Transverse colon (tissue), 4 donors: ENCODE data around the gene PRRX1. TPM values are rescaled to one million over a fixed set of nuclear protein-coding genes. Genes with fewer than 3 reads are reported as not detected.
A peak's percentile ranks its signal among the peaks of the same experiment; 100 is the strongest.

ENCODE experiments used
- DNase-seq: peaks from one replicate; pipeline ENCODE4 v3.0.0-alpha.2; 2019
- H3K27ac ChIP-seq, 4 donors: fragments of 200-600 bp; sonication (generic); 2 replicates each; pipeline ENCODE4 v1.5.1; 2016 to 2018; ENCODE audit warnings: inconsistent platforms in 4 of 4
- H3K27me3 ChIP-seq: fragments of 200-600 bp; sonication (generic); 2 replicates; pipeline ENCODE4 v1.5.1; 2017; ENCODE audit warnings: inconsistent platforms
- H3K36me3 ChIP-seq, 4 donors: fragments of 200-600 bp; sonication (generic); 2 replicates each; pipeline ENCODE4 v1.5.1; 2017 to 2019; ENCODE audit warnings: inconsistent platforms in 4 of 4
- H3K4me1 ChIP-seq, 4 donors: fragments of 200-600 bp; sonication (generic); 2 replicates each; pipeline ENCODE4 v1.5.1; 2017 to 2020; ENCODE audit warnings: inconsistent platforms in 4 of 4
- H3K4me3 ChIP-seq, 4 donors: fragments of 200-600 bp; sonication (generic); 1 replicate in 1 of 4; 2 replicates in 3 of 4; pipeline versions ENCODE4 v1.5.1 to v1.6.1; 2017 to 2019; ENCODE audit warnings: inconsistent platforms in 4 of 4
- H3K9me3 ChIP-seq, 2 donors: fragments of 200-600 bp; sonication (generic); 2 replicates each; pipeline ENCODE4 v1.5.1; 2017 to 2019; ENCODE audit warnings: inconsistent platforms in 2 of 2
- EP300 ChIP-seq: sonication (generic); formaldehyde crosslinking; IDR thresholded peaks from one replicate; pipeline ENCODE4 v1.6.1; 2017; ENCODE audit warnings: antibody characterized with exemption, low read depth
- POLR2A ChIP-seq: fragments of 450-650 bp; IDR thresholded peaks from one replicate; pipeline ENCODE4 v1.6.1; 2016; ENCODE audit warnings: antibody characterized with exemption, mild to moderate bottlenecking, moderate library complexity
- POLR2AphosphoS5 ChIP-seq, 3 donors: sonication (generic); formaldehyde crosslinking; IDR thresholded peaks; one replicate each; pipeline ENCODE4 v1.6.1; 2016; ENCODE audit warnings: antibody characterized with exemption in 3 of 3
- WGBS, 2 donors: methylation state at CpG; one replicate each; pipeline ENCODE4 v1.1.5; 2018; ENCODE audit warnings: low coverage in 1 of 2; 5-methylcytosine and 5-hydroxymethylcytosine counted together
- in situ Hi-C, 4 donors: fragments of 200-750 bp; cut with MboI; loops; one replicate each; pipeline versions ENCODE4 v1.15.0 to v1.15.1; 2017; ENCODE audit warnings: low sequenced_read_pairs in 3 of 4, low pct_ligation_motif_present in 1 of 4, low pct_unique_long_range_greater_than_20kb in 1 of 4
- intact Hi-C: fragments of 100-400 bp; cut with DNase I; formaldehyde crosslinking; loops from one replicate; pipeline ENCODE4 v1.15.1; 2023; ENCODE audit warnings: low total_unique reads
- total RNA-seq, 4 donors: library from RNA; depleted of rRNA; stranded (reverse); fragments of >200 nt; gene quantifications; one replicate each; pipeline ENCODE4 v1.1.0, GENCODE V29; 2016
- TF ChIP-seq, protein P1 (sequence below), 5 experiments: fragments of 200-600 bp in 3 of 5; fragments of 450-650 bp in 2 of 5; sonication (generic) in 3 of 5; IDR thresholded peaks; 1 replicate in 2 of 5; 2 replicates in 3 of 5; pipeline ENCODE4 v1.5.1; 2016 to 2017; ENCODE audit warnings: antibody characterized with exemption in 5 of 5, inconsistent platforms in 3 of 5, mild to moderate bottlenecking in 2 of 5, moderate library complexity in 1 of 5

The PRRX1 gene
- total RNA-seq, 4 donors from 2014 or later: 0.75 to 9.2 (median 2.7) TPM

DNA sequence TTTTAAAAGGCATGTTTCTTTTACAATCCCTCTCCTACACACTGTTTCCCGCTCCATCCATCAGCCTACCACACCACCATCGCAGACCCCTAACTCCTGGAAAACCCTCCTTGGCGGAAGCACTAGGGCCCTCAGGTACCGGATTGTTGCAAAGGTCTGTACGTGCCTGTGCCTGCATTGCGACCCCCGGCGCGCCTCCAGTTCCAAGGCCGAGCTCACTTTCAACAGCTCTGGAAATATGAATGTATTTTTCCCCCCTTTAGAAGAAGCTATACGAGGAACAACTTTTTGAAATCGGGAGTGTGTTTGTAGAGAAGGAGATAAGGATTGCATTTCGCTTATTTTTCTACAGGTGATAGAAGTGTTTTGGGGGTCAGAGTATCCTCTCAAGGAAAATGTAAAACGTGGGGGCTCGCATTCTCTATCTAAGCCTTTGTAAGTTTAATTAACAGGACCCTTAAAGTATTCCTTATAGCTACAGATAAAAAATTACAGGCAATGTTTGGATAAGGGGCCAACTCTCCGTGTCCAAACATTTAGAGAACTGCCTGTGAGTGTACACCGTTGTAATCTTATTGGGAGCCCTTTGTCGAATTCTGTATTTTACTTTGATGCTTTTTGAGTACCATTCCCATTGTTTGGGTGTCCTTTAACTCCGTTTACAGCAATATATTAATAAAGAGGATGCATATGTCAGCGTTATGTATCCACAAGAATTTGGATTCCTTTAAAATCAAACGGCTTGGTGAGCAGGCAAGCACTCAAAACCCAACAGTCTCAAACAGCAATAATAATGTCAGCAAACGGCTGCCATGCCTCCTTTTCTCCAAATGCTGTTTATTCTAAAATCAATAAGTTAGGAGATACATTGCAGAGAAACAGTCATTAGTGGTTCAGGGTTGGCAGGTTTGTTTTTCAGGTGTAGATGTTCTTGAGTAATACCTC, 5.9 kb downstream of the PRRX1 start:
- H3K36me3 ChIP-seq: no peaks in the 10 kb centered on the region
- intact Hi-C loops: no loop called here
- no peaks in the 10 kb centered on the region for H3K9me3 ChIP-seq
- TF ChIP-seq POLR2AphosphoS5 (IDR thresholded peaks at IDR 0.05): no peak
- TF ChIP-seq POLR2A: no peak
- TF ChIP-seq, protein P1, sequence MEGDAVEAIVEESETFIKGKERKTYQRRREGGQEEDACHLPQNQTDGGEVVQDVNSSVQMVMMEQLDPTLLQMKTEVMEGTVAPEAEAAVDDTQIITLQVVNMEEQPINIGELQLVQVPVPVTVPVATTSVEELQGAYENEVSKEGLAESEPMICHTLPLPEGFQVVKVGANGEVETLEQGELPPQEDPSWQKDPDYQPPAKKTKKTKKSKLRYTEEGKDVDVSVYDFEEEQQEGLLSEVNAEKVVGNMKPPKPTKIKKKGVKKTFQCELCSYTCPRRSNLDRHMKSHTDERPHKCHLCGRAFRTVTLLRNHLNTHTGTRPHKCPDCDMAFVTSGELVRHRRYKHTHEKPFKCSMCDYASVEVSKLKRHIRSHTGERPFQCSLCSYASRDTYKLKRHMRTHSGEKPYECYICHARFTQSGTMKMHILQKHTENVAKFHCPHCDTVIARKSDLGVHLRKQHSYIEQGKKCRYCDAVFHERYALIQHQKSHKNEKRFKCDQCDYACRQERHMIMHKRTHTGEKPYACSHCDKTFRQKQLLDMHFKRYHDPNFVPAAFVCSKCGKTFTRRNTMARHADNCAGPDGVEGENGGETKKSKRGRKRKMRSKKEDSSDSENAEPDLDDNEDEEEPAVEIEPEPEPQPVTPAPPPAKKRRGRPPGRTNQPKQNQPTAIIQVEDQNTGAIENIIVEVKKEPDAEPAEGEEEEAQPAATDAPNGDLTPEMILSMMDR (IDR thresholded peaks at IDR 0.05): no peak
- no peak for TF ChIP-seq EP300
- H3K4me1 ChIP-seq: peaks cover 0 to 17% (median 3%) of the 10 kb centered on the region in 4 donors
- no peak overlapping the region for H3K4me3 ChIP-seq
- WGBS, 2 donors: 39 to 41% methylated on average over 11 to 22 of the region's 22 CpGs
- in situ Hi-C loops: no loop called here
- DNase-seq: no peak
- peaks cover 90% of the 10 kb centered on the region for H3K27me3 ChIP-seq
- no peak overlapping the region for H3K27ac ChIP-seq

DNA sequence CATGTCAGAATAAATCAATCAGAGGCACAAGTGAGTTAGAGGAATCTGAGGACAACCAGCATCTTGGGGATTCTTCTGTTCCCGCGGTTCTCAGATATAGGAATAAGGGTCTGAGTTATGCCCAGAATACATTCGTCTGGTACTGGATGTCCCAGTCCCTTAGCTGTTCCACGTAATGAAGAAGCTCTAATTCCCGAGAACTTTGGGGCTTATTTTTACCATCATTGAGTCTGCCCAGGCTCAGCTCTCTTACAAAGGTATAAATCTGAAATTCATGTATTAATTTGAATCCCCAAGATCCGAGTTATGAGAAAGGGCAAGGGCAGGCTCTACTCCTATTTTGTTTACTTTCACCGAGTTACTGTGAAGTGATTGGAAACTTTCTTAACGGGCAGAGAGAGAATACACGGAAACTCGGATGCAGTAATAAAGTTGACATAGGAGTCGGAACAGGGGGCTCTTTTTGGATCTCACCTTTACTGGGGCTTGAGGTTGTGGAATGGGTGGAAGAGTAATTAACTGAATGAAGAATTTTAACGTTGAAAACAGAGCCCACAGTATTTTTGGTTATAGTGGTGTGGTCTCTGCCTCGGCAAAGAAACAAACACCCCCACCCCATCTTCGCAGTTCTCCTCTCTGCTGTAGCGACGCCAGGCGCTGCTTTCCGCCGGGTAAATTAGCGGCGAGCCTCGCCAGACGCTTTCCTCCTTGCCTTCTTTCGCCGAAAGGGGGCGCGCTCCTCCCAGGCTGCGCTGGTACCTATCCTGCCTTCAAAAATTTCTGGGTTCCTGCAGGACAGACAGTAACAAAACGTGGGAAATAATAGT, 7.1 kb downstream of the PRRX1 start:
- no peaks in the 10 kb centered on the region for H3K36me3 ChIP-seq
- no peaks in the 10 kb centered on the region for H3K9me3 ChIP-seq
- peaks cover 85% of the 10 kb centered on the region for H3K27me3 ChIP-seq
- H3K4me3 ChIP-seq: no peak overlapping the region
- H3K27ac ChIP-seq: no peak overlapping the region
- TF ChIP-seq POLR2A: no peak
- TF ChIP-seq, protein P1 (IDR thresholded peaks at IDR 0.05): peak; percentile 50 to 71 (median 53)
- no peak for TF ChIP-seq POLR2AphosphoS5 (IDR thresholded peaks at IDR 0.05)
- no peak for TF ChIP-seq EP300
- H3K4me1 ChIP-seq: peaks cover 0 to 14% (median 0%) of the 10 kb centered on the region in 4 donors
- in situ Hi-C loops: no loop called here
- 7 to 10% methylated on average over 12 to 29 of the region's 29 CpGs for WGBS, 2 donors
- intact Hi-C loops: no loop called here
- DNase-seq: peak; percentile 65

DNA sequence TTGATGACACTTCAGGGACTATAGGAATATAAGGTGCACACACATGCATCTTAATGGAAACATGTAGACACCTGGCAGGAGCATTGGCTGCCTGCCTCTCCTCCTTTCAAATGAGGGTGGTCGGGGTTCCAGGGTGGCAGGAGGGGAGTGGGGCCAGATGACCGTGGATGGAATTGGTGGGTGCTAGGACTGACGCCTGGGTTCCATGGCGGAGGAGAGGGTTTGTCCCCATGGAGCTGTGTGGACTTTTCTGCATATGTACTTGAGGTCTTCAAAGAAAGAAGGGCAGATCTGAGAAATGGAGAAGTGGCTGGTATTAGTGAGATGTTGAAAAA, 7.7 kb downstream of the PRRX1 start:
- in situ Hi-C loops: no loop called here
- intact Hi-C loops: no loop called here
- peaks cover 85% of the 10 kb centered on the region for H3K27me3 ChIP-seq
- no peaks in the 10 kb centered on the region for H3K36me3 ChIP-seq
- no peak overlapping the region for H3K4me3 ChIP-seq
- no peak overlapping the region for H3K27ac ChIP-seq
- H3K4me1 ChIP-seq: peaks cover 0 to 14% (median 0%) of the 10 kb centered on the region in 4 donors
- 60% methylated on average over 4 of the region's 4 CpGs; no CpG with 5 or more reads in 1 of the 2 donors for WGBS, 2 donors
- DNase-seq: no peak
- no peaks in the 10 kb centered on the region for H3K9me3 ChIP-seq
- TF ChIP-seq, protein P1 (IDR thresholded peaks at IDR 0.05): peak in 1 of 5 experiments; percentile 1
- TF ChIP-seq POLR2AphosphoS5 (IDR thresholded peaks at IDR 0.05): no peak

DNA sequence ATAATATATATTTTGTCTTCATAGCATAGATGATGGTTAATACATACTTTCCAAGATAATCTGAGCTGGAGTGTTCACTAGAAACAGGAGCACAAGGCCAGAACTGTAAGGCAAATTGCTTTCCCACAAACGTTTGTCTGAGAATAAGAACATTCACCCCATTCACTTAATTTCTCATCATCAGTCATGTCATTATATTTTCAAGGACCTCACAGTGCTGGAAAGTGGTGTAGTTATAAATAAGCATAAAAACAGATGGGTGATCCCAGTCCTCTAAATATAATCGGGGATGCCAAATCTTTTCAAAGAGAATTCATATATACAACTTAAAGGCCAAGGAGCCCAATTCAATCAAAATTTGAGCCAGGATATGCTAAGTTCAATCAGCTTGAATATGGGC, 8.4 kb downstream of the PRRX1 start:
- WGBS, 2 donors: 63 to 76% methylated on average over 2 of the region's 2 CpGs
- no peak overlapping the region for H3K27ac ChIP-seq
- no peaks in the 10 kb centered on the region for H3K36me3 ChIP-seq
- intact Hi-C loops: no loop called here
- peaks cover 0 to 14% (median 0%) of the 10 kb centered on the region in 4 donors for H3K4me1 ChIP-seq
- H3K27me3 ChIP-seq: peaks cover 81% of the 10 kb centered on the region
- no peak for TF ChIP-seq EP300
- TF ChIP-seq, protein P1 (IDR thresholded peaks at IDR 0.05): no peak
- TF ChIP-seq POLR2AphosphoS5 (IDR thresholded peaks at IDR 0.05): no peak
- no peak for TF ChIP-seq POLR2A
- DNase-seq: no peak
- no peak overlapping the region for H3K4me3 ChIP-seq
- in situ Hi-C loops: no loop called here
- no peaks in the 10 kb centered on the region for H3K9me3 ChIP-seq
